H1 (cell line): ENCODE measurements around the gene TNFSF18. TPM values are rescaled to one million over a fixed set of nuclear protein-coding genes. Genes with fewer than 3 reads are reported as not detected.
"Not testable (repeated sequence)": the region's sequence is repeated elsewhere in the genome, so short reads cannot be mapped to it uniquely, and the experiment has no call there.

ENCODE experiments used
- CTCF ChIA-PET: fragments of 300-600 bp; sonication (Branson Sonifier 250); formaldehyde crosslinking; loops from one replicate; lab custom pipeline; 2021; ENCODE audit not compliant: partially characterized antibody; lab: Charles Lee
- POLR2A ChIA-PET: fragments of 300-600 bp; sonication (Branson Sonifier 250); formaldehyde crosslinking; loops from one replicate; lab custom pipeline; 2021; ENCODE audit warnings: inconsistent platforms; ENCODE audit not compliant: partially characterized antibody; lab: Charles Lee
- DNase-seq, 2 experiments: peaks; one replicate each; pipeline versions ENCODE4 v3.0.0 to v3.0.0-alpha.2; 2010 to 2022; ENCODE audit warnings: low spot score in 2 of 2, low read depth in 1 of 2, mixed read lengths in 1 of 2
- FAIRE-seq: peaks from 2 replicates; lab custom pipeline; 2011; peaks lifted over from hg19 to GRCh38; lab: Jason Lieb, UNC
- H2AFZ ChIP-seq: 2 replicates; pipeline ENCODE4 v1.8.1; 2012; ENCODE audit warnings: low read length, inconsistent platforms
- H2AK5ac ChIP-seq: 2 replicates; pipeline ENCODE4 v1.6.1; 2013; ENCODE audit warnings: low read depth, low read length
- H2BK120ac ChIP-seq: replicated peaks from 2 replicates; pipeline ENCODE3; 2013; ENCODE audit warnings: low read depth, low read length, inconsistent platforms
- H2BK12ac ChIP-seq: 2 replicates; pipeline ENCODE4 v1.6.1; 2013; ENCODE audit warnings: low read depth, low read length
- H2BK15ac ChIP-seq: 2 replicates; pipeline ENCODE4 v1.6.1; 2013; ENCODE audit warnings: low read length
- H2BK20ac ChIP-seq: 2 replicates; pipeline ENCODE4 v1.6.1; 2013; ENCODE audit warnings: low read length
- H2BK5ac ChIP-seq: 2 replicates; pipeline ENCODE4 v1.6.1; 2013; ENCODE audit warnings: low read depth, low read length
- H3K14ac ChIP-seq: 2 replicates; pipeline ENCODE4 v1.6.1; 2013; ENCODE audit warnings: inconsistent platforms; ENCODE audit not compliant: insufficient read length
- H3K18ac ChIP-seq: 2 replicates; pipeline ENCODE4 v1.6.1; 2013; ENCODE audit warnings: low read length; ENCODE audit errors: extremely low read depth
- H3K23ac ChIP-seq: 2 replicates; pipeline ENCODE4 v1.6.1; 2013; ENCODE audit warnings: inconsistent platforms; ENCODE audit not compliant: insufficient read length
- H3K23me2 ChIP-seq: 2 replicates; pipeline ENCODE4 v1.6.1; 2013; ENCODE audit warnings: low read depth, low read length
- H3K27ac ChIP-seq: 2 replicates; pipeline ENCODE4 v1.6.1; 2011; ENCODE audit warnings: low read depth, low read length, inconsistent platforms
- H3K27me3 ChIP-seq, 4 experiments: replicated peaks in 1 of 4; 1 replicate in 1 of 4; 2 replicates in 3 of 4; pipeline versions ENCODE4 v1.6.1 to v1.8.1; 2011 to 2013; ENCODE audit warnings: low read length in 3 of 4, mild to moderate bottlenecking in 3 of 4, inconsistent platforms in 2 of 4, mixed read lengths in 2 of 4, moderate library complexity in 1 of 4; ENCODE audit not compliant: control insufficient read depth in 3 of 4, insufficient read depth in 3 of 4; ENCODE audit errors: extremely low read depth in 1 of 4
- H3K36me3 ChIP-seq, 4 experiments: 2 replicates each; pipeline versions ENCODE4 v1.6.1 to v1.8.1; 2011 to 2013; ENCODE audit warnings: mild to moderate bottlenecking in 4 of 4, low read length in 3 of 4, moderate library complexity in 2 of 4, control low read depth in 1 of 4, inconsistent platforms in 1 of 4; ENCODE audit not compliant: insufficient read depth in 4 of 4, control insufficient read depth in 2 of 4
- H3K4ac ChIP-seq: replicated peaks from 2 replicates; pipeline ENCODE3; 2013; ENCODE audit warnings: low read length, low read depth, mixed read lengths, inconsistent platforms; ENCODE audit not compliant: insufficient read length
- H3K4me1 ChIP-seq, 4 experiments: replicated peaks in 1 of 4; 1 replicate in 1 of 4; 2 replicates in 3 of 4; pipeline versions ENCODE4 v1.6.1 to v1.8.1; 2011 to 2013; ENCODE audit warnings: low read length in 3 of 4, inconsistent platforms in 2 of 4, mixed read lengths in 1 of 4; ENCODE audit not compliant: insufficient read depth in 4 of 4, control insufficient read depth in 3 of 4
- H3K4me2 ChIP-seq, 2 experiments: 2 replicates each; pipeline versions ENCODE4 v1.6.1 to v1.8.1; 2011 to 2013; ENCODE audit warnings: low read depth in 2 of 2, low read length in 2 of 2, control low read depth in 1 of 2, inconsistent platforms in 1 of 2, mild to moderate bottlenecking in 1 of 2; ENCODE audit not compliant: insufficient read depth in 1 of 2
- H3K4me3 ChIP-seq, 4 experiments: fragments of 200-600, 300-600 bp in 1 of 4; sonication (generic), shearing (Covaris generic), sonication (Bioruptor Twin) in 1 of 4; 2 replicates each; pipeline versions ENCODE4 v1.5.1 to v1.8.1; 2011 to 2016; ENCODE audit warnings: low read length in 4 of 4, low read depth in 3 of 4, control low read depth in 2 of 4, inconsistent platforms in 2 of 4, mild to moderate bottlenecking in 2 of 4, mixed read lengths in 1 of 4, moderate library complexity in 1 of 4; ENCODE audit not compliant: insufficient read depth in 2 of 4; ENCODE audit errors: extremely low read depth in 1 of 4
- H3K56ac ChIP-seq: replicated peaks from 2 replicates; pipeline ENCODE3; 2013; ENCODE audit warnings: low read depth, mild to moderate bottlenecking, mixed read lengths, low read length, inconsistent platforms; ENCODE audit not compliant: insufficient read length
- H3K79me1 ChIP-seq: 2 replicates; pipeline ENCODE4 v1.6.1; 2013; ENCODE audit warnings: low read depth, low read length, control low read depth
- H3K79me2 ChIP-seq, 2 experiments: 2 replicates each; pipeline versions ENCODE4 v1.6.1 to v1.8.1; 2012 to 2013; ENCODE audit warnings: low read length in 2 of 2, mild to moderate bottlenecking in 2 of 2, inconsistent platforms in 1 of 2; ENCODE audit not compliant: insufficient read depth in 2 of 2, control insufficient read depth in 1 of 2
- H3K9ac ChIP-seq, 4 experiments: replicated peaks in 1 of 4; 1 replicate in 1 of 4; 2 replicates in 3 of 4; pipeline versions ENCODE4 v1.6.1 to v1.8.1; 2011 to 2013; ENCODE audit warnings: low read depth in 3 of 4, low read length in 3 of 4, control low read depth in 2 of 4, mild to moderate bottlenecking in 2 of 4, moderate library complexity in 2 of 4, inconsistent platforms in 1 of 4; ENCODE audit errors: extremely low read depth in 1 of 4
- H3K9me3 ChIP-seq, 2 experiments: 2 replicates each; pipeline versions ENCODE4 v1.6.1 to v1.8.1; 2012 to 2013; ENCODE audit warnings: mild to moderate bottlenecking in 2 of 2, moderate library complexity in 2 of 2, control low read depth in 1 of 2, inconsistent platforms in 1 of 2, low read depth in 1 of 2, low read length in 1 of 2, mixed read lengths in 1 of 2; ENCODE audit not compliant: insufficient read depth in 2 of 2
- H4K20me1 ChIP-seq, 2 experiments: replicated peaks in 1 of 2; 2 replicates each; pipeline versions ENCODE3 to v1.8.1; 2011 to 2013; ENCODE audit warnings: inconsistent platforms in 2 of 2, low read length in 2 of 2, mild to moderate bottlenecking in 1 of 2; ENCODE audit not compliant: insufficient read depth in 2 of 2, control insufficient read depth in 1 of 2
- H4K5ac ChIP-seq: 2 replicates; pipeline ENCODE4 v1.6.1; 2013; ENCODE audit warnings: low read length, low read depth, mixed read lengths, inconsistent platforms; ENCODE audit not compliant: insufficient read length
- H4K8ac ChIP-seq: 2 replicates; pipeline ENCODE4 v1.8.0; 2013; ENCODE audit warnings: mild to moderate bottlenecking, moderate library complexity, low read length, inconsistent platforms; ENCODE audit not compliant: insufficient read depth; ENCODE audit errors: extremely low read depth
- H4K91ac ChIP-seq: replicated peaks from 2 replicates; pipeline ENCODE3; 2013; ENCODE audit warnings: low read length, mixed read lengths, inconsistent platforms; ENCODE audit not compliant: insufficient read length
- ATF3 ChIP-seq: IDR thresholded peaks from 2 replicates; pipeline ENCODE4 v1.6.1; 2011; ENCODE audit warnings: low read depth, mild to moderate bottlenecking, low read length; ENCODE audit not compliant: insufficient read depth
- CBX5 ChIP-seq: fragments of 300-800, 300-1000 bp; sonication (generic); IDR thresholded peaks from 2 replicates; pipeline ENCODE4 v1.7.1; 2016; ENCODE audit warnings: antibody characterized with exemption, low read length, low read depth
- ZNF274 ChIP-seq: IDR thresholded peaks from 2 replicates; pipeline ENCODE4 v1.7.0; 2012; ENCODE audit warnings: low read length, borderline replicate concordance; ENCODE audit errors: extremely low read depth
- WGBS, 2 experiments: shearing (Covaris generic) in 1 of 2; methylation state at CpG; one replicate each; pipeline versions ENCODE4 v1.1.6 to v1.1.7; 2013 to 2015; ENCODE audit warnings: low lambda C conversion rate in 2 of 2, mixed read lengths in 2 of 2, inconsistent platforms in 1 of 2, low coverage in 1 of 2, missing lambda C conversion rate in 1 of 2; ENCODE audit not compliant: insufficient replicate concordance in 2 of 2, insufficient coverage in 1 of 2, insufficient read length in 1 of 2; ENCODE audit errors: extremely low coverage in 1 of 2, missing lambda C conversion rate in 1 of 2; 5-methylcytosine and 5-hydroxymethylcytosine counted together
- polyA plus RNA-seq, 7 experiments: library from polyadenylated mRNA; depleted of rRNA in 3 of 7; stranded (reverse) in 5 of 7; unstranded in 2 of 7; fragments of >200 nt in 5 of 7; fragments of 200-250 nt in 2 of 7; gene quantifications; 1 replicate in 5 of 7; 2 replicates in 1 of 7; 4 replicates in 1 of 7; pipeline versions ENCODE4 v1.2.1 to v1.2.3, GENCODE V29; 2011 to 2013; ENCODE audit warnings: missing spikeins in 2 of 7, mixed read lengths in 2 of 7
- total RNA-seq: library from RNA; stranded (reverse); fragmentation: NEBNext Ultra II Directional; extraction: Animal tissue kit (Norgen Biotek cat#: 25700); gene quantifications from 2 replicates; pipeline ENCODE4 v1.2.1, GENCODE V29; 2021

Gene TNFSF18
- total and polyA plus RNA-seq, 2 of the 8 experiments (the other 6 are each of a cell fraction or from before 2014, with no cell fraction given) = not detected

- TF ChIP-seq ATF3 (no peak), ZNF274 (no peak), CBX5 (no peak)
Measured at GRCh38 chr1:173082913-173083312, 32.2 kb upstream of the TNFSF18 start (continued).

- H3K4me1 ChIP-seq, H3K4me3 ChIP-seq, H2AK5ac ChIP-seq, H3K4ac ChIP-seq, H4K91ac ChIP-seq, H3K36me3 ChIP-seq, H2AFZ ChIP-seq, H3K27ac ChIP-seq, H3K56ac ChIP-seq, H2BK12ac ChIP-seq, H3K23ac ChIP-seq, H2BK20ac ChIP-seq, FAIRE-seq, H3K18ac ChIP-seq, H4K5ac ChIP-seq, DNase-seq, H4K8ac ChIP-seq, POLR2A ChIA-PET, H3K79me2 ChIP-seq, H3K79me1 ChIP-seq, H3K4me2 ChIP-seq, H3K14ac ChIP-seq, CTCF ChIA-PET, H4K20me1 ChIP-seq, H3K9ac ChIP-seq, H2BK5ac ChIP-seq, H3K27me3 ChIP-seq, H3K23me2 ChIP-seq, H2BK120ac ChIP-seq, H2BK15ac ChIP-seq: not testable (repeated sequence)
- H3K9me3 ChIP-seq = peaks cover 8 to 12% of the 10 kb centered on the region in 2 experiments
- 93% methylated on average over 6 of the region's 6 CpGs; no CpG with 5 or more reads in 1 of the 2 experiments for WGBS, 2 experiments
Measured at GRCh38 chr1:173074217-173074616, 23.5 kb upstream of the TNFSF18 start.
